Upper lobe of left lung (tissue), 6 donors: ENCODE measurements around the gene SDR39U1. TPM values are rescaled to one million over a fixed set of nuclear protein-coding genes. Genes with fewer than 3 reads are reported as not detected.

ENCODE experiments used
- ATAC-seq, 2 donors: fragments of 200-7000 bp; cut with Tn5 transposase; one replicate each; pipeline ENCODE4 v1.9.1; 2022; ENCODE audit warnings: mild to moderate bottlenecking in 2 of 2, moderate library complexity in 2 of 2; ENCODE audit not compliant: low FRiP score in 2 of 2
- DNase-seq, 2 donors: peaks; one replicate each; pipeline ENCODE4 v3.0.0-alpha.2; 2019 to 2020
- H3K27ac ChIP-seq, 4 donors: fragments of 200-600 bp; sonication (generic); one replicate each; pipeline ENCODE4 v1.5.1; 2016 to 2019
- H3K27me3 ChIP-seq, 4 donors: fragments of 200-600 bp; sonication (generic); one replicate each; pipeline ENCODE4 v1.5.1; 2017 to 2019
- H3K36me3 ChIP-seq, 4 donors: fragments of 200-600 bp; sonication (generic); one replicate each; pipeline ENCODE4 v1.5.1; 2016 to 2019
- H3K4me1 ChIP-seq, 4 donors: fragments of 200-600 bp; sonication (generic); one replicate each; pipeline ENCODE4 v1.5.1; 2018 to 2019
- H3K4me3 ChIP-seq, 4 donors: fragments of 200-600 bp; sonication (generic); one replicate each; pipeline ENCODE4 v1.5.1; 2017 to 2019; ENCODE audit warnings: mild to moderate bottlenecking in 2 of 4, moderate library complexity in 1 of 4
- H3K9me3 ChIP-seq, 4 donors: fragments of 200-600 bp; sonication (generic); one replicate each; pipeline ENCODE4 v1.5.1; 2018 to 2019
- EP300 ChIP-seq, 4 donors: sonication (generic); formaldehyde crosslinking; IDR thresholded peaks; one replicate each; pipeline ENCODE4 v1.5.1; 2017; ENCODE audit warnings: antibody characterized with exemption in 4 of 4, control low read depth in 2 of 4
- POLR2A ChIP-seq, 4 donors: fragments of 450-650 bp; IDR thresholded peaks; one replicate each; pipeline ENCODE4 v1.5.1; 2016 to 2017; ENCODE audit warnings: antibody characterized with exemption in 4 of 4, mild to moderate bottlenecking in 2 of 4
- POLR2AphosphoS5 ChIP-seq, 2 donors: sonication (generic); formaldehyde crosslinking; IDR thresholded peaks; one replicate each; pipeline ENCODE4 v1.5.1; 2017; ENCODE audit warnings: antibody characterized with exemption in 2 of 2
- WGBS, 2 donors: methylation state at CpG; one replicate each; pipeline ENCODE4 v1.1.5; 2017 to 2018; 5-methylcytosine and 5-hydroxymethylcytosine counted together
- total RNA-seq, 6 donors: library from RNA; depleted of rRNA in 4 of 6; stranded (reverse); fragments of >200 nt in 4 of 6; gene quantifications; one replicate each; pipeline versions ENCODE4 v1.1.0 to v1.2.1, GENCODE V29; 2016 to 2021
- TF ChIP-seq, protein P1 (sequence below), 6 experiments: fragments of 450-650 bp in 4 of 6; fragments of 200-600 bp in 2 of 6; sonication (generic) in 2 of 6; IDR thresholded peaks; one replicate each; pipeline ENCODE4 v1.5.1; 2016 to 2019; ENCODE audit warnings: antibody characterized with exemption in 6 of 6
- donor health status: DM: no; HTN: no; CAD: no; lungs with moderate emphysema.
- donor health status: DM: no; HTN: yes; CAD: no; lungs with severe emphysema.

The SDR39U1 gene
- total RNA-seq, 6 donors from 2014 or later: 34.9 to 88.0 (median 52.6) TPM

- no peak for DNase-seq
- Histone ChIP-seq H3K9me3 (no peaks in the 10 kb centered on the region), H3K4me1 (peaks cover 39 to 60% (median 43%) of the 10 kb centered on the region in 4 donors), H3K36me3 (peaks cover 13 to 45% (median 39%) of the 10 kb centered on the region in 4 donors), H3K4me3 (peak overlapping the region in 3 of 4 donors; percentile 62 to 72 (median 71)), H3K27ac (peak overlapping the region; percentile 95 to 100 (median 96)), H3K27me3 (no peaks in the 10 kb centered on the region)
- no peak for TF ChIP-seq EP300 (IDR thresholded peaks at IDR 0.05)
- TF ChIP-seq POLR2AphosphoS5 (IDR thresholded peaks at IDR 0.05): no peak
- no peak for TF ChIP-seq POLR2A (IDR thresholded peaks at IDR 0.05)
- TF ChIP-seq, protein P1, sequence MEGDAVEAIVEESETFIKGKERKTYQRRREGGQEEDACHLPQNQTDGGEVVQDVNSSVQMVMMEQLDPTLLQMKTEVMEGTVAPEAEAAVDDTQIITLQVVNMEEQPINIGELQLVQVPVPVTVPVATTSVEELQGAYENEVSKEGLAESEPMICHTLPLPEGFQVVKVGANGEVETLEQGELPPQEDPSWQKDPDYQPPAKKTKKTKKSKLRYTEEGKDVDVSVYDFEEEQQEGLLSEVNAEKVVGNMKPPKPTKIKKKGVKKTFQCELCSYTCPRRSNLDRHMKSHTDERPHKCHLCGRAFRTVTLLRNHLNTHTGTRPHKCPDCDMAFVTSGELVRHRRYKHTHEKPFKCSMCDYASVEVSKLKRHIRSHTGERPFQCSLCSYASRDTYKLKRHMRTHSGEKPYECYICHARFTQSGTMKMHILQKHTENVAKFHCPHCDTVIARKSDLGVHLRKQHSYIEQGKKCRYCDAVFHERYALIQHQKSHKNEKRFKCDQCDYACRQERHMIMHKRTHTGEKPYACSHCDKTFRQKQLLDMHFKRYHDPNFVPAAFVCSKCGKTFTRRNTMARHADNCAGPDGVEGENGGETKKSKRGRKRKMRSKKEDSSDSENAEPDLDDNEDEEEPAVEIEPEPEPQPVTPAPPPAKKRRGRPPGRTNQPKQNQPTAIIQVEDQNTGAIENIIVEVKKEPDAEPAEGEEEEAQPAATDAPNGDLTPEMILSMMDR (IDR thresholded peaks at IDR 0.05): no peak
- no peak for ATAC-seq
- WGBS, 2 donors: 54 to 60% methylated on average over 5 of the region's 5 CpGs
Observed at GRCh38 chr14:24441485-24441884, 1.1 kb downstream of the SDR39U1 start.

GRCh38 chr14:24440606-24441399 lies 1.8 kb downstream of the SDR39U1 start:
- peaks cover 13 to 52% (median 44%) of the 10 kb centered on the region in 4 donors for H3K36me3 ChIP-seq
- H3K9me3 ChIP-seq: no peaks in the 10 kb centered on the region
- no peak for DNase-seq
- TF ChIP-seq POLR2A (IDR thresholded peaks at IDR 0.05): no peak
- TF ChIP-seq, protein P1 (IDR thresholded peaks at IDR 0.05): no peak
- no peak for TF ChIP-seq EP300 (IDR thresholded peaks at IDR 0.05)
- TF ChIP-seq POLR2AphosphoS5 (IDR thresholded peaks at IDR 0.05): no peak
- no peaks in the 10 kb centered on the region for H3K27me3 ChIP-seq
- WGBS, 2 donors: 80 to 83% methylated on average over 8 of the region's 8 CpGs
- no peak overlapping the region for H3K4me3 ChIP-seq
- H3K4me1 ChIP-seq: peaks cover 43 to 67% (median 48%) of the 10 kb centered on the region in 4 donors
- H3K27ac ChIP-seq: peak overlapping the region in 2 of 4 donors; percentile 59 to 95
- ATAC-seq: no peak

GRCh38 chr14:24439830-24440605 lies 2.6 kb downstream of the SDR39U1 start:
- WGBS, 2 donors: 81 to 84% methylated on average over 13 to 14 of the region's 15 CpGs
- DNase-seq (peak in 1 of 2 donors; percentile 60), ATAC-seq (no peak)
- no peaks in the 10 kb centered on the region for H3K27me3 ChIP-seq
- no peaks in the 10 kb centered on the region for H3K9me3 ChIP-seq
- H3K4me3 ChIP-seq: no peak overlapping the region
- H3K4me1 ChIP-seq: peaks cover 43 to 68% (median 48%) of the 10 kb centered on the region in 4 donors
- peaks cover 13 to 60% (median 46%) of the 10 kb centered on the region in 4 donors for H3K36me3 ChIP-seq
- no peak for TF ChIP-seq POLR2AphosphoS5 (IDR thresholded peaks at IDR 0.05)
- TF ChIP-seq POLR2A (IDR thresholded peaks at IDR 0.05): peak in 1 of 4 donors; percentile 22
- H3K27ac ChIP-seq: peak overlapping the region in 2 of 4 donors; percentile 82 to 95

DNA sequence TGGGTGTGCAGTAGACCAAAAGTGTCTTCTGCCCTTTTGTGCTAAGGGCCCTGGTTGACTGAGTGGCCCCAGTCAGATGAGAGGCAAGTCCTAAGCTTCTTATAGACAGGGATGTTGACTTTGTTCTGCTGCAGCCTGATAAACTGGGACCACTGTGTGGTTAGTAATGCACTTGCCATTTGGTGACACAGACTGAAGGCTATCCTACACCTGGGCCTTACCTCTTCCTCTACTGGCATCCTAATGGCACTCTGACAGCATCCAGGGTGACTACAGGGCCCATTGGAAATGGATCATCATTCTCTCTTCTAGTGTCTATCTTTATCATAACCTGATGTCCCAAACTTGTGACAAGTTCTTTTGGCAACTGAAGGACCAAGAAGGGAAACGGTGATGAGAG lies 3.3 kb downstream of the SDR39U1 start:
- TF ChIP-seq, protein P1 (IDR thresholded peaks at IDR 0.05): no peak
- TF ChIP-seq POLR2A (IDR thresholded peaks at IDR 0.05): no peak
- no peak for TF ChIP-seq EP300 (IDR thresholded peaks at IDR 0.05)
- no peak for TF ChIP-seq POLR2AphosphoS5 (IDR thresholded peaks at IDR 0.05)
- H3K27me3 ChIP-seq: no peaks in the 10 kb centered on the region
- H3K4me1 ChIP-seq: peaks cover 43 to 68% (median 48%) of the 10 kb centered on the region in 4 donors
- H3K9me3 ChIP-seq: no peaks in the 10 kb centered on the region
- DNase-seq (no peak), ATAC-seq (no peak)
- H3K36me3 ChIP-seq: peaks cover 13 to 68% (median 47%) of the 10 kb centered on the region in 4 donors
- peak overlapping the region in 2 of 4 donors; percentile 82 to 95 for H3K27ac ChIP-seq
- H3K4me3 ChIP-seq: no peak overlapping the region
- WGBS, 2 donors: 54% methylated on average over 1 of the region's 1 CpG
